ENCODE results near the gene NMU. TPM values are rescaled to one million over a fixed set of nuclear protein-coding genes. Genes with fewer than 3 reads are reported as not detected.
A peak's percentile ranks its signal among the peaks of the same experiment; 100 is the strongest.

The NMU gene
- total RNA-seq, 1 donor from 2014 or later, result 2.1 TPM

- Histone ChIP-seq H3K4me3 (no peak overlapping the region), H3K4me1 (no peaks in the 10 kb centered on the region), H3K36me3 (no peaks in the 10 kb centered on the region), H3K27ac (no peak overlapping the region), H3K27me3 (no peaks in the 10 kb centered on the region), H3K9me3 (peaks cover 9% of the 10 kb centered on the region)
- DNase-seq (no peak), ATAC-seq (no peak)
- no peak for TF ChIP-seq CTCF (IDR thresholded peaks at IDR 0.05)
- intact Hi-C loops (cut with DNase I), result no loop called here
Measured at GRCh38 chr4:55574252-55574651, 61.8 kb downstream of the NMU start.

GRCh38 chr4:55571806-55572205 is 64.3 kb downstream of the NMU start:
- Histone ChIP-seq H3K4me3 (no peak overlapping the region), H3K27ac (no peak overlapping the region), H3K36me3 (no peaks in the 10 kb centered on the region), H3K9me3 (peaks cover 9% of the 10 kb centered on the region), H3K4me1 (no peaks in the 10 kb centered on the region), H3K27me3 (no peaks in the 10 kb centered on the region)
- TF ChIP-seq CTCF (IDR thresholded peaks at IDR 0.05), result no peak
- ATAC-seq (peak; percentile 39), DNase-seq (no peak)
- intact Hi-C loops (cut with DNase I), result no loop called here

GRCh38 chr4:55568905-55569504 is 67.1 kb downstream of the NMU start:
- ATAC-seq (no peak), DNase-seq (no peak)
- no peak for TF ChIP-seq CTCF (IDR thresholded peaks at IDR 0.05)
- H3K4me1 ChIP-seq, result no peaks in the 10 kb centered on the region
- no peaks in the 10 kb centered on the region for H3K9me3 ChIP-seq
- no peak overlapping the region for H3K4me3 ChIP-seq
- H3K36me3 ChIP-seq, result no peaks in the 10 kb centered on the region
- no peak overlapping the region for H3K27ac ChIP-seq
- intact Hi-C loops (cut with DNase I), result no loop called here
- H3K27me3 ChIP-seq, result no peaks in the 10 kb centered on the region

GRCh38 chr4:55561889-55562288 is 74.2 kb downstream of the NMU start:
- H3K27me3 ChIP-seq, result no peaks in the 10 kb centered on the region
- no peaks in the 10 kb centered on the region for H3K36me3 ChIP-seq
- DNase-seq, result no peak
- H3K9me3 ChIP-seq, result no peaks in the 10 kb centered on the region
- TF ChIP-seq CTCF (IDR thresholded peaks at IDR 0.05), result no peak
- intact Hi-C loops (cut with DNase I), result no loop called here
- H3K4me3 ChIP-seq, result no peak overlapping the region
- no peak overlapping the region for H3K27ac ChIP-seq
- ATAC-seq, result peak; percentile 73
- H3K4me1 ChIP-seq, result no peaks in the 10 kb centered on the region

GRCh38 chr4:55560096-55560495 is 76.0 kb downstream of the NMU start:
- DNase-seq (no peak), ATAC-seq (no peak)
- Histone ChIP-seq H3K4me3 (no peak overlapping the region), H3K27ac (no peak overlapping the region), H3K27me3 (no peaks in the 10 kb centered on the region), H3K36me3 (no peaks in the 10 kb centered on the region), H3K9me3 (no peaks in the 10 kb centered on the region), H3K4me1 (no peaks in the 10 kb centered on the region)
- TF ChIP-seq CTCF (IDR thresholded peaks at IDR 0.05), result no peak
- intact Hi-C loops (cut with DNase I), result no loop called here

Measured in upper lobe of right lung (tissue), 1 donor.